NCI-H748 treated with DMSO at 0.1 percent for 48 hours (cell line): ENCODE measurements around the gene ZNHIT1.
A peak's percentile ranks its signal among the peaks of the same experiment; 100 is the strongest.
"Not testable (repeated sequence)": the region's sequence is repeated elsewhere in the genome, so short reads cannot be mapped to it uniquely, and the experiment has no call there.

Experiments
- DNase-seq: peaks from one replicate; lab custom pipeline; 2025; lab: John Stamatoyannopoulos, UW

The ZNHIT1 gene

GRCh38 chr7:101241443-101242349 lies 23.7 kb downstream of the ZNHIT1 start:
- DNase-seq, result no peak

- DNase-seq, result no peak
These were observed 25.8 kb downstream of the ZNHIT1 start for GRCh38 chr7:101243646-101244374.

- peak; percentile 85 for DNase-seq
These were observed 26.6 kb downstream of the ZNHIT1 start, which contains the start of gene FIS1 for GRCh38 chr7:101244375-101245146. Gene FIS1, minus strand, starts transcription at chr7:101245081. Its CDS starts 77 bp downstream, at chr7:101245004.

GRCh38 chr7:101245147-101245668 lies 27.2 kb downstream of the ZNHIT1 start:
- no peak for DNase-seq

- DNase-seq, result no peak
These were observed 30.3 kb downstream of the ZNHIT1 start for GRCh38 chr7:101248276-101248675.

GRCh38 chr7:101250324-101250723 lies 32.4 kb downstream of the ZNHIT1 start:
- DNase-seq, result no peak

GRCh38 chr7:101251871-101252659 lies 34.1 kb downstream of the ZNHIT1 start:
- peak; percentile 91 for DNase-seq

- not testable (repeated sequence) for DNase-seq
These were observed 35.2 kb downstream of the ZNHIT1 start for GRCh38 chr7:101253199-101253598.

- no peak for DNase-seq
These were observed 37.8 kb downstream of the ZNHIT1 start for GRCh38 chr7:101255796-101256195.

GRCh38 chr7:101258243-101258731 lies 40.3 kb downstream of the ZNHIT1 start:
- no peak for DNase-seq

- DNase-seq, result not testable (repeated sequence)
These were observed 46.2 kb downstream of the ZNHIT1 start for GRCh38 chr7:101264102-101264706.

GRCh38 chr7:101265622-101266516 lies 47.9 kb downstream of the ZNHIT1 start:
- DNase-seq, result no peak

GRCh38 chr7:101269664-101270063 lies 51.7 kb downstream of the ZNHIT1 start:
- DNase-seq, result no peak

- no peak for DNase-seq
These were observed 53.1 kb downstream of the ZNHIT1 start for GRCh38 chr7:101271021-101271420.

GRCh38 chr7:101273206-101273605 lies 55.2 kb downstream of the ZNHIT1 start:
- no peak for DNase-seq
